Lower lobe of right lung (tissue), 2 donors: Measurements from ENCODE around the gene SFTPD. TPM values are rescaled to one million over a fixed set of nuclear protein-coding genes. Genes with fewer than 3 reads are reported as not detected.

ENCODE experiments used
- ATAC-seq, 2 donors: fragments of 200-7000 bp; cut with Tn5 transposase; one replicate each; pipeline ENCODE4 v1.9.1; 2020 to 2022; ENCODE audit warnings: mild to moderate bottlenecking in 2 of 2, moderate library complexity in 2 of 2
- DNase-seq: peaks from one replicate; pipeline ENCODE4 v3.0.0-alpha.2; 2020
- H3K27ac ChIP-seq: fragments of 200-600 bp; one replicate; pipeline ENCODE4 v1.8.0; 2022
- H3K27me3 ChIP-seq: fragments of 200-600 bp; one replicate; pipeline ENCODE4 v1.8.0; 2022; ENCODE audit warnings: low read depth
- H3K36me3 ChIP-seq: fragments of 200-600 bp; one replicate; pipeline ENCODE4 v1.8.0; 2022; ENCODE audit warnings: mild to moderate bottlenecking
- H3K4me1 ChIP-seq: fragments of 200-600 bp; one replicate; pipeline ENCODE4 v1.8.0; 2022
- H3K4me3 ChIP-seq: fragments of 200-600 bp; one replicate; pipeline ENCODE4 v1.8.0; 2022; ENCODE audit warnings: mild to moderate bottlenecking
- H3K9me3 ChIP-seq: fragments of 200-600 bp; one replicate; pipeline ENCODE4 v1.8.0; 2022
- intact Hi-C: fragments of 100-400 bp; cut with DNase I; formaldehyde crosslinking; loops from one replicate; pipeline ENCODE4 v1.11.0; 2022
- total RNA-seq: library from RNA; stranded (reverse); fragmentation: NEBNext Ultra II Directional; extraction: Animal tissue kit (Norgen Biotek cat#: 25700); gene quantifications from one replicate; pipeline ENCODE4 v1.2.1, GENCODE V29; 2021
- TF ChIP-seq, protein P1 (sequence below): fragments of 200-600 bp; IDR thresholded peaks from one replicate; pipeline ENCODE4 v1.8.0; 2022; ENCODE audit warnings: antibody characterized with exemption, mild to moderate bottlenecking
- donor health status: DM: no; HTN: yes; CAD: no; lungs with severe emphysema.

The SFTPD gene
- total RNA-seq, 1 donor from 2014 or later: 630 TPM

GRCh38 chr10:79984851-79985250 is 35.9 kb upstream of the SFTPD start:
- TF ChIP-seq, protein P1, sequence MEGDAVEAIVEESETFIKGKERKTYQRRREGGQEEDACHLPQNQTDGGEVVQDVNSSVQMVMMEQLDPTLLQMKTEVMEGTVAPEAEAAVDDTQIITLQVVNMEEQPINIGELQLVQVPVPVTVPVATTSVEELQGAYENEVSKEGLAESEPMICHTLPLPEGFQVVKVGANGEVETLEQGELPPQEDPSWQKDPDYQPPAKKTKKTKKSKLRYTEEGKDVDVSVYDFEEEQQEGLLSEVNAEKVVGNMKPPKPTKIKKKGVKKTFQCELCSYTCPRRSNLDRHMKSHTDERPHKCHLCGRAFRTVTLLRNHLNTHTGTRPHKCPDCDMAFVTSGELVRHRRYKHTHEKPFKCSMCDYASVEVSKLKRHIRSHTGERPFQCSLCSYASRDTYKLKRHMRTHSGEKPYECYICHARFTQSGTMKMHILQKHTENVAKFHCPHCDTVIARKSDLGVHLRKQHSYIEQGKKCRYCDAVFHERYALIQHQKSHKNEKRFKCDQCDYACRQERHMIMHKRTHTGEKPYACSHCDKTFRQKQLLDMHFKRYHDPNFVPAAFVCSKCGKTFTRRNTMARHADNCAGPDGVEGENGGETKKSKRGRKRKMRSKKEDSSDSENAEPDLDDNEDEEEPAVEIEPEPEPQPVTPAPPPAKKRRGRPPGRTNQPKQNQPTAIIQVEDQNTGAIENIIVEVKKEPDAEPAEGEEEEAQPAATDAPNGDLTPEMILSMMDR: no peak
- ATAC-seq (peak; percentile 69 to 70), DNase-seq (peak; percentile 64)
- Histone ChIP-seq H3K4me3 (no peak overlapping the region), H3K4me1 (peaks cover 17% of the 10 kb centered on the region), H3K27ac (no peak overlapping the region), H3K27me3 (peaks cover 13% of the 10 kb centered on the region), H3K9me3 (peaks cover under 1% of the 10 kb centered on the region), H3K36me3 (no peaks in the 10 kb centered on the region)
- intact Hi-C loops: no loop called here

GRCh38 chr10:79983286-79983909 is 34.5 kb upstream of the SFTPD start:
- ATAC-seq (no peak), DNase-seq (no peak)
- intact Hi-C loops: no loop called here
- H3K27me3 ChIP-seq: peaks cover 13% of the 10 kb centered on the region
- TF ChIP-seq, protein P1: no peak
- no peaks in the 10 kb centered on the region for H3K9me3 ChIP-seq
- H3K27ac ChIP-seq: peak overlapping the region; percentile 92
- peaks cover 17% of the 10 kb centered on the region for H3K4me1 ChIP-seq
- H3K4me3 ChIP-seq: no peak overlapping the region
- no peaks in the 10 kb centered on the region for H3K36me3 ChIP-seq

DNA sequence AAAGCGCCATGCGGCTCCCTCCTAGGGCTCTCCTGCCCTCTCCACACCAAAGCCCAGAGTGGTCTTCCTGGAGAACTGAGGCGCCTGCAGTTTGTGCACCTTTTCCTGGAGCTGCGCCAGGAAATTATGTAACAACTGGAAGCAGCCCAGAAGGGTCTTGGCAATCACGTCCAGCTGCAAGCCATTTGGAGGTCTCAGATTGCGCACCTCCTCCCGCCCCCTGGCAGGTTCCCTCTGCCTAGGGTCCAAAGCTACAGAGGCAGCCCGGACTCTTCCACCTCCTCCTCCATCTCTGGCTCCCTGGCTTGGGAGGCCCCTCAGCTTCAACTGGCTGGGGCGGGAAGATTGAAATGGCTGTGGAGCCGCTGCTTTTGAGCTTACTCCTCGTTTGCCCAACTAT is 34.0 kb upstream of the SFTPD start:
- intact Hi-C loops: no loop called here
- peak overlapping the region; percentile 70 for H3K4me3 ChIP-seq
- H3K36me3 ChIP-seq: no peaks in the 10 kb centered on the region
- H3K9me3 ChIP-seq: no peaks in the 10 kb centered on the region
- ATAC-seq (no peak), DNase-seq (no peak)
- TF ChIP-seq, protein P1: no peak
- H3K27ac ChIP-seq: peak overlapping the region; percentile 92
- H3K27me3 ChIP-seq: peaks cover 13% of the 10 kb centered on the region
- peaks cover 17% of the 10 kb centered on the region for H3K4me1 ChIP-seq

GRCh38 chr10:79982362-79982800 is 33.5 kb upstream of the SFTPD start:
- peak overlapping the region; percentile 92 for H3K27ac ChIP-seq
- peaks cover 13% of the 10 kb centered on the region for H3K27me3 ChIP-seq
- H3K36me3 ChIP-seq: no peaks in the 10 kb centered on the region
- ATAC-seq (no peak), DNase-seq (no peak)
- H3K4me1 ChIP-seq: peaks cover 17% of the 10 kb centered on the region
- H3K9me3 ChIP-seq: no peaks in the 10 kb centered on the region
- intact Hi-C loops: no loop called here
- TF ChIP-seq, protein P1: no peak
- H3K4me3 ChIP-seq: peak overlapping the region; percentile 70

DNA sequence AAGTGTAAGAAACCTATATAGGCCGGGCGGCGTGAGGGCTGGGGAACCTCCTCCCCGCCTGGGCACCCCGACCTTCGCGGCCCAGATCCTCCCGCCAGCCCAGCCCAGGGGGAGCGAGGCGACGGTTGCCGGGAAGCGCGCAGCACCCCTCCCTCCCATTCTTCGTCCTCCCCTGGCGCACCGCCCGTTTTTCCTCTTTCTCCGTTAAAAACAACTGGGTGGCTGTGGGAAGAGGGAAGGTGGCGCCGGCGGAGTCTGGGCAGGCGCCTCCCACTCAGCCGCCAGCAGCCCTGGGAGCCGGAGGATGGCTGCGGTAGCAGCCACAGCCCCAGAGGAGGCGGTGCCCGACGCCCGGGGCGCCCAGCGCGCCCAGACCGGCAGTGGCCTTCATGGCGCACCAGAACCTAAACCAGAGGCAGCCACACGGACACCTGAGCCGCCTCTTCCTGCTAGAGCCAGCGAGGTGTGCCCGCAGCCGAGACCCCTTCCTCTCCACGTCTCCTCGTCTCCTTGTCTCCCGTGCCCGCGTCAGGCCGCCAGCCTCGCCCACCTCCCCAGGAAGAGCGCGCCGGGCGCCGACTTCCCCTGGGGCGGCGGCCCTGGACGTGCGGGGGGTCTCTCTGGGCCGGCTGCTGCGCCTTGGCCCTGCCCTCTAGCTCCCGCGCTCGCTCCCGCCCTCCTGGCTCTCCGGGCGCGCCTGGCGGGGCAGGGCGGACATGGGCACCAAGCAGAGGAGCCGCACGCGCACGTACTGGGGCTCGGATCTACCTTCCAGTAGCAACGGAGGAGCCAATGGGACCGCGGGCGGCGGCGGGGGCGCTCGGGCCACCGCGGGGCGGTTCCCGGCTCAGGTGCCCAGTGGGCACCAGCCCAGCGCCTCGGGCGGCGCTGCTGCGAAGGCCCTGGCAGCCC is 32.8 kb upstream of the SFTPD start:
- ATAC-seq: peak; percentile 85 to 86

More for the DNA sequence above, 32.8 kb upstream of the SFTPD start:
- H3K36me3 ChIP-seq: no peaks in the 10 kb centered on the region
- H3K4me1 ChIP-seq: peaks cover 17% of the 10 kb centered on the region
- H3K27ac ChIP-seq: peak overlapping the region; percentile 92
- peaks cover 4% of the 10 kb centered on the region for H3K9me3 ChIP-seq
- intact Hi-C loops: no loop called here
- peaks cover 13% of the 10 kb centered on the region for H3K27me3 ChIP-seq
- DNase-seq: peak; percentile 87
- TF ChIP-seq, protein P1: peak; percentile 8
- peak overlapping the region; percentile 70 for H3K4me3 ChIP-seq
